Progenitor cell of endocrine pancreas (in vitro differentiated cells): ENCODE measurements around the gene SPSB4. TPM values are rescaled to one million over a fixed set of nuclear protein-coding genes. Genes with fewer than 3 reads are reported as not detected.

ENCODE experiments used
- DNase-seq: peaks from one replicate; pipeline ENCODE4 v3.0.0; 2021; ENCODE audit warnings: low spot score; ENCODE audit not compliant: unreplicated experiment
- H3K27ac Mint-ChIP-seq: 2 replicates; pipeline ENCODE4 v1.8.0; 2021; ENCODE audit warnings: mild to moderate bottlenecking, moderate library complexity, mixed read lengths
- H3K27me3 Mint-ChIP-seq: 2 replicates; pipeline ENCODE4 v1.8.0; 2021; ENCODE audit warnings: mixed read lengths
- H3K36me3 Mint-ChIP-seq: 2 replicates; pipeline ENCODE4 v1.8.0; 2022; ENCODE audit warnings: mixed read lengths; ENCODE audit not compliant: insufficient read depth
- H3K4me1 Mint-ChIP-seq: 2 replicates; pipeline ENCODE4 v1.8.0; 2021; ENCODE audit warnings: low read depth, mixed read lengths
- H3K4me3 Mint-ChIP-seq: 2 replicates; pipeline ENCODE4 v1.8.0; 2021; ENCODE audit warnings: low read depth, mild to moderate bottlenecking, moderate library complexity, mixed read lengths
- H3K9me3 Mint-ChIP-seq: 2 replicates; pipeline ENCODE4 v1.8.0; 2021; ENCODE audit warnings: low read depth, mixed read lengths
- CTCF ChIP-seq: fragments of 200-600 bp; sonication (generic); IDR thresholded peaks from one replicate; pipeline ENCODE4 v1.5.0; 2021; ENCODE audit warnings: antibody characterized with exemption, mild to moderate bottlenecking; ENCODE audit not compliant: unreplicated experiment
- total RNA-seq: library from RNA; stranded (reverse); gene quantifications from 2 replicates; pipeline ENCODE4 v1.2.1, GENCODE V29; 2021

Gene SPSB4
- total RNA-seq, 1 donor from 2014 or later: 9.5 TPM

GRCh38 chr3:141183606-141184005 lies 132.5 kb downstream of the SPSB4 start:
- peaks cover 2% of the 10 kb centered on the region for H3K36me3 Mint-ChIP-seq
- no peak for TF ChIP-seq CTCF
- H3K27ac Mint-ChIP-seq: no peak overlapping the region
- no peak for DNase-seq
- H3K9me3 Mint-ChIP-seq: peaks cover 3% of the 10 kb centered on the region
- H3K4me3 Mint-ChIP-seq: no peak overlapping the region
- H3K4me1 Mint-ChIP-seq: no peaks in the 10 kb centered on the region
- peaks cover 3% of the 10 kb centered on the region for H3K27me3 Mint-ChIP-seq

GRCh38 chr3:141184430-141184829 lies 133.3 kb downstream of the SPSB4 start:
- H3K4me3 Mint-ChIP-seq: no peak overlapping the region
- peaks cover 1% of the 10 kb centered on the region for H3K9me3 Mint-ChIP-seq
- H3K4me1 Mint-ChIP-seq: no peaks in the 10 kb centered on the region
- H3K36me3 Mint-ChIP-seq: peaks cover under 1% of the 10 kb centered on the region
- no peak for DNase-seq
- no peak for TF ChIP-seq CTCF
- H3K27me3 Mint-ChIP-seq: peaks cover 3% of the 10 kb centered on the region
- no peak overlapping the region for H3K27ac Mint-ChIP-seq

GRCh38 chr3:141191097-141191749 lies 140.1 kb downstream of the SPSB4 start:
- H3K4me1 Mint-ChIP-seq: no peaks in the 10 kb centered on the region
- H3K4me3 Mint-ChIP-seq: no peak overlapping the region
- DNase-seq: no peak
- peaks cover 3% of the 10 kb centered on the region for H3K27me3 Mint-ChIP-seq
- no peaks in the 10 kb centered on the region for H3K36me3 Mint-ChIP-seq
- no peak for TF ChIP-seq CTCF
- H3K9me3 Mint-ChIP-seq: no peaks in the 10 kb centered on the region
- H3K27ac Mint-ChIP-seq: no peak overlapping the region

- no peaks in the 10 kb centered on the region for H3K36me3 Mint-ChIP-seq
- no peak overlapping the region for H3K27ac Mint-ChIP-seq
- H3K9me3 Mint-ChIP-seq: peaks cover 5% of the 10 kb centered on the region
- peak; percentile 99 for TF ChIP-seq CTCF
- no peaks in the 10 kb centered on the region for H3K4me1 Mint-ChIP-seq
- no peak overlapping the region for H3K4me3 Mint-ChIP-seq
- H3K27me3 Mint-ChIP-seq: no peaks in the 10 kb centered on the region
- peak; percentile 99 for DNase-seq
Measured at GRCh38 chr3:141192345-141192744, 141.2 kb downstream of the SPSB4 start.

- Mint-ChIP-seq H3K27ac (no peak overlapping the region), H3K27me3 (no peaks in the 10 kb centered on the region), H3K9me3 (peaks cover 6% of the 10 kb centered on the region), H3K36me3 (no peaks in the 10 kb centered on the region), H3K4me3 (no peak overlapping the region), H3K4me1 (no peaks in the 10 kb centered on the region)
- DNase-seq: no peak
- TF ChIP-seq CTCF: no peak
Measured at GRCh38 chr3:141193066-141193830, 142.1 kb downstream of the SPSB4 start.

Other genes with a start within 250 kb of the SPSB4 start
- gene SLC25A36, start 109.5 kb upstream of the SPSB4 start, total RNA-seq: 130 and 136 TPM in 2 replicates
- gene PXYLP1, start 180.5 kb downstream of the SPSB4 start, total RNA-seq: 36.3 and 37.6 TPM in 2 replicates